ENCODE data around the gene PIP4K2A. TPM values are rescaled to one million over a fixed set of nuclear protein-coding genes. Genes with fewer than 3 reads are reported as not detected.

PIP4K2A gene
- total and polyA plus RNA-seq, 2 of the 8 experiments (the other 6 are each of a cell fraction or from before 2014, with no cell fraction given) = 19.0 to 60.9 TPM

DNA sequence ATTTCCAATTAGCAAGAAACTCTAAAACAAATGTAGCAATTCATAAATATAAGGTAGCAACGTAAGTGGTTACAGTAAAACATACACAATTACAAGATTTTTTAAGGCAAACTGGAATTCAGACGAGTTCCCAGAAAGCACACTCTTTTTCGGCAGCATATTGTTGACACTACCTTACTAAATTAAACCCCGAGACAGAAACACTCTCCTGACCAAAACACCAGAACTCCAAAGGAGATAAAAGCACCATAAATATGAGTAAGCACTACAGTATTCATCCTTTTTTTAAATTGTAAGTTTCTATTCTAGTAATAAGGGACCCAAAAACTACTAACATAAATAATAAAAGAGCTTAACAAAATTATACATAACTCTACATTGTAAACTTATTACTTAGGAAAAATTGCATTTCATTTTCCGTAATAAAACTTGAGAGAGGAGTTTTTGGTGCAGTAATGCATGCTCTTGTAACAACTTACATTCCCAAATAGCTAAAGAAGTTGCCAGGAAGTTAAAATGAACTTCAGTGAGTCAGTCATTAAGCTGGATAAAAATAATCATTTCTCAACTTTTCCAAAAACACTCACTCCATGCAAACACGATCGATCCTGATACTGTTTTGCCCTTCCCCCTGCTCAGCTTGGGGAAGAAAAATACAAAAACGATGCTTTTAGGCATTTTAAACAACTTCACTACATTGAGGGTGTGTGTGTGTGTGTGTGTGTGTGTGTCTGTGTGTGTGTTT is 2.0 kb downstream of the PIP4K2A start (continued):
- TF ChIP-seq, protein P1, sequence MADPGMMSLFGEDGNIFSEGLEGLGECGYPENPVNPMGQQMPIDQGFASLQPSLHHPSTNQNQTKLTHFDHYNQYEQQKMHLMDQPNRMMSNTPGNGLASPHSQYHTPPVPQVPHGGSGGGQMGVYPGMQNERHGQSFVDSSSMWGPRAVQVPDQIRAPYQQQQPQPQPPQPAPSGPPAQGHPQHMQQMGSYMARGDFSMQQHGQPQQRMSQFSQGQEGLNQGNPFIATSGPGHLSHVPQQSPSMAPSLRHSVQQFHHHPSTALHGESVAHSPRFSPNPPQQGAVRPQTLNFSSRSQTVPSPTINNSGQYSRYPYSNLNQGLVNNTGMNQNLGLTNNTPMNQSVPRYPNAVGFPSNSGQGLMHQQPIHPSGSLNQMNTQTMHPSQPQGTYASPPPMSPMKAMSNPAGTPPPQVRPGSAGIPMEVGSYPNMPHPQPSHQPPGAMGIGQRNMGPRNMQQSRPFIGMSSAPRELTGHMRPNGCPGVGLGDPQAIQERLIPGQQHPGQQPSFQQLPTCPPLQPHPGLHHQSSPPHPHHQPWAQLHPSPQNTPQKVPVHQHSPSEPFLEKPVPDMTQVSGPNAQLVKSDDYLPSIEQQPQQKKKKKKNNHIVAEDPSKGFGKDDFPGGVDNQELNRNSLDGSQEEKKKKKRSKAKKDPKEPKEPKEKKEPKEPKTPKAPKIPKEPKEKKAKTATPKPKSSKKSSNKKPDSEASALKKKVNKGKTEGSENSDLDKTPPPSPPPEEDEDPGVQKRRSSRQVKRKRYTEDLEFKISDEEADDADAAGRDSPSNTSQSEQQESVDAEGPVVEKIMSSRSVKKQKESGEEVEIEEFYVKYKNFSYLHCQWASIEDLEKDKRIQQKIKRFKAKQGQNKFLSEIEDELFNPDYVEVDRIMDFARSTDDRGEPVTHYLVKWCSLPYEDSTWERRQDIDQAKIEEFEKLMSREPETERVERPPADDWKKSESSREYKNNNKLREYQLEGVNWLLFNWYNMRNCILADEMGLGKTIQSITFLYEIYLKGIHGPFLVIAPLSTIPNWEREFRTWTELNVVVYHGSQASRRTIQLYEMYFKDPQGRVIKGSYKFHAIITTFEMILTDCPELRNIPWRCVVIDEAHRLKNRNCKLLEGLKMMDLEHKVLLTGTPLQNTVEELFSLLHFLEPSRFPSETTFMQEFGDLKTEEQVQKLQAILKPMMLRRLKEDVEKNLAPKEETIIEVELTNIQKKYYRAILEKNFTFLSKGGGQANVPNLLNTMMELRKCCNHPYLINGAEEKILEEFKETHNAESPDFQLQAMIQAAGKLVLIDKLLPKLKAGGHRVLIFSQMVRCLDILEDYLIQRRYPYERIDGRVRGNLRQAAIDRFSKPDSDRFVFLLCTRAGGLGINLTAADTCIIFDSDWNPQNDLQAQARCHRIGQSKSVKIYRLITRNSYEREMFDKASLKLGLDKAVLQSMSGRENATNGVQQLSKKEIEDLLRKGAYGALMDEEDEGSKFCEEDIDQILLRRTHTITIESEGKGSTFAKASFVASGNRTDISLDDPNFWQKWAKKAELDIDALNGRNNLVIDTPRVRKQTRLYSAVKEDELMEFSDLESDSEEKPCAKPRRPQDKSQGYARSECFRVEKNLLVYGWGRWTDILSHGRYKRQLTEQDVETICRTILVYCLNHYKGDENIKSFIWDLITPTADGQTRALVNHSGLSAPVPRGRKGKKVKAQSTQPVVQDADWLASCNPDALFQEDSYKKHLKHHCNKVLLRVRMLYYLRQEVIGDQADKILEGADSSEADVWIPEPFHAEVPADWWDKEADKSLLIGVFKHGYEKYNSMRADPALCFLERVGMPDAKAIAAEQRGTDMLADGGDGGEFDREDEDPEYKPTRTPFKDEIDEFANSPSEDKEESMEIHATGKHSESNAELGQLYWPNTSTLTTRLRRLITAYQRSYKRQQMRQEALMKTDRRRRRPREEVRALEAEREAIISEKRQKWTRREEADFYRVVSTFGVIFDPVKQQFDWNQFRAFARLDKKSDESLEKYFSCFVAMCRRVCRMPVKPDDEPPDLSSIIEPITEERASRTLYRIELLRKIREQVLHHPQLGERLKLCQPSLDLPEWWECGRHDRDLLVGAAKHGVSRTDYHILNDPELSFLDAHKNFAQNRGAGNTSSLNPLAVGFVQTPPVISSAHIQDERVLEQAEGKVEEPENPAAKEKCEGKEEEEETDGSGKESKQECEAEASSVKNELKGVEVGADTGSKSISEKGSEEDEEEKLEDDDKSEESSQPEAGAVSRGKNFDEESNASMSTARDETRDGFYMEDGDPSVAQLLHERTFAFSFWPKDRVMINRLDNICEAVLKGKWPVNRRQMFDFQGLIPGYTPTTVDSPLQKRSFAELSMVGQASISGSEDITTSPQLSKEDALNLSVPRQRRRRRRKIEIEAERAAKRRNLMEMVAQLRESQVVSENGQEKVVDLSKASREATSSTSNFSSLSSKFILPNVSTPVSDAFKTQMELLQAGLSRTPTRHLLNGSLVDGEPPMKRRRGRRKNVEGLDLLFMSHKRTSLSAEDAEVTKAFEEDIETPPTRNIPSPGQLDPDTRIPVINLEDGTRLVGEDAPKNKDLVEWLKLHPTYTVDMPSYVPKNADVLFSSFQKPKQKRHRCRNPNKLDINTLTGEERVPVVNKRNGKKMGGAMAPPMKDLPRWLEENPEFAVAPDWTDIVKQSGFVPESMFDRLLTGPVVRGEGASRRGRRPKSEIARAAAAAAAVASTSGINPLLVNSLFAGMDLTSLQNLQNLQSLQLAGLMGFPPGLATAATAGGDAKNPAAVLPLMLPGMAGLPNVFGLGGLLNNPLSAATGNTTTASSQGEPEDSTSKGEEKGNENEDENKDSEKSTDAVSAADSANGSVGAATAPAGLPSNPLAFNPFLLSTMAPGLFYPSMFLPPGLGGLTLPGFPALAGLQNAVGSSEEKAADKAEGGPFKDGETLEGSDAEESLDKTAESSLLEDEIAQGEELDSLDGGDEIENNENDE (IDR thresholded peaks at IDR 0.05; ENCODE audit: insufficient replicate concordance, low read length) = no peak
- no peak for TF ChIP-seq EP300 (IDR thresholded peaks at IDR 0.05; ENCODE audit: borderline replicate concordance in 1 of 2, low read depth in 2 of 2, low read length in 2 of 2)
- no peak for TF ChIP-seq TAF7 (optimal IDR thresholded peaks at IDR 0.05; ENCODE audit: borderline replicate concordance, low read depth, low read length)
- no peak for TF ChIP-seq POU5F1 (IDR thresholded peaks at IDR 0.05; ENCODE audit: low read depth, low read length)
- no peak for TF ChIP-seq CTBP2 (IDR thresholded peaks at IDR 0.05; ENCODE audit: borderline replicate concordance, insufficient read depth, insufficient read length, low read length)
- no peak for TF ChIP-seq SP1 (IDR thresholded peaks at IDR 0.05; ENCODE audit: low read depth, low read length)
- no peak for TF ChIP-seq SIRT6 (IDR thresholded peaks at IDR 0.05; ENCODE audit: low read length)
- TF ChIP-seq HDAC2 (IDR thresholded peaks at IDR 0.05; ENCODE audit: borderline replicate concordance in 1 of 2, low read depth in 2 of 2, low read length in 2 of 2) = no peak
- no peak for TF ChIP-seq KDM1A (IDR thresholded peaks at IDR 0.05; ENCODE audit: borderline replicate concordance, low read length)

Data from H1 (cell line).